Measurements from ENCODE around the gene NINL. TPM values are rescaled to one million over a fixed set of nuclear protein-coding genes. Genes with fewer than 3 reads are reported as not detected.

Gene NINL
- total and polyA plus RNA-seq, 2 of the 8 experiments (the other 6 are each of a cell fraction or from before 2014, with no cell fraction given) = 15.3 to 30.0 TPM

- CTCF ChIA-PET (ENCODE audit: partially characterized antibody) = interaction anchor here (2.8 to 2.9 kb wide), 2 partner anchors 15 to 77 kb away, joined by 7 to 9 read pairs; no protein-coding TSS in a partner anchor
- TF ChIP-seq TBP (IDR thresholded peaks at IDR 0.05; ENCODE audit: low read depth, low read length) (no peak), EGR1 (IDR thresholded peaks at IDR 0.05; ENCODE audit: borderline replicate concordance, low read depth, low read length) (no peak), RAD21 (IDR thresholded peaks at IDR 0.05 in 1 of 2, conservative IDR thresholded peaks at IDR 0.05 in 1 of 2; ENCODE audit: low read depth in 2 of 2, low read length in 2 of 2) (no peak), SUZ12 (IDR thresholded peaks at IDR 0.05; ENCODE audit: low read length) (no peak), POLR2A (IDR thresholded peaks at IDR 0.05; ENCODE audit: control extremely low read depth in 1 of 2, low read depth in 2 of 2, low read length in 2 of 2) (no peak), CBX5 (IDR thresholded peaks at IDR 0.05; ENCODE audit: low read depth, low read length) (no peak), SIX5 (IDR thresholded peaks at IDR 0.05; ENCODE audit: low read depth, low read length) (no peak), KDM4A (IDR thresholded peaks at IDR 0.05; ENCODE audit: low read depth, low read length, severe bottlenecking) (no peak), ZNF274 (IDR thresholded peaks at IDR 0.05; ENCODE audit: borderline replicate concordance, extremely low read depth, low read length) (no peak), CHD1 (IDR thresholded peaks at IDR 0.05; ENCODE audit: low read depth, low read length) (no peak), BCL11A (IDR thresholded peaks at IDR 0.05; ENCODE audit: low read depth in 2 of 2, low read length in 2 of 2) (no peak)
- TF ChIP-seq, protein P1, sequence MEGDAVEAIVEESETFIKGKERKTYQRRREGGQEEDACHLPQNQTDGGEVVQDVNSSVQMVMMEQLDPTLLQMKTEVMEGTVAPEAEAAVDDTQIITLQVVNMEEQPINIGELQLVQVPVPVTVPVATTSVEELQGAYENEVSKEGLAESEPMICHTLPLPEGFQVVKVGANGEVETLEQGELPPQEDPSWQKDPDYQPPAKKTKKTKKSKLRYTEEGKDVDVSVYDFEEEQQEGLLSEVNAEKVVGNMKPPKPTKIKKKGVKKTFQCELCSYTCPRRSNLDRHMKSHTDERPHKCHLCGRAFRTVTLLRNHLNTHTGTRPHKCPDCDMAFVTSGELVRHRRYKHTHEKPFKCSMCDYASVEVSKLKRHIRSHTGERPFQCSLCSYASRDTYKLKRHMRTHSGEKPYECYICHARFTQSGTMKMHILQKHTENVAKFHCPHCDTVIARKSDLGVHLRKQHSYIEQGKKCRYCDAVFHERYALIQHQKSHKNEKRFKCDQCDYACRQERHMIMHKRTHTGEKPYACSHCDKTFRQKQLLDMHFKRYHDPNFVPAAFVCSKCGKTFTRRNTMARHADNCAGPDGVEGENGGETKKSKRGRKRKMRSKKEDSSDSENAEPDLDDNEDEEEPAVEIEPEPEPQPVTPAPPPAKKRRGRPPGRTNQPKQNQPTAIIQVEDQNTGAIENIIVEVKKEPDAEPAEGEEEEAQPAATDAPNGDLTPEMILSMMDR (IDR thresholded peaks at IDR 0.05; ENCODE audit: control extremely low read depth in 1 of 3, insufficient read depth in 1 of 3, low read depth in 1 of 3, low read length in 3 of 3) = no peak
Measured at GRCh38 chr20:25547063-25547462, 38.3 kb downstream of the NINL start.

More at GRCh38 chr20:25547063-25547462, 38.3 kb downstream of the NINL start:
- no peaks in the 10 kb centered on the region for H3K23me2 ChIP-seq (ENCODE audit: low read depth, low read length)
- no peak for DNase-seq (ENCODE audit: low read depth in 1 of 2, low spot score in 2 of 2)
- H2AFZ ChIP-seq (ENCODE audit: low read length) = no peak overlapping the region
- H3K27ac ChIP-seq (ENCODE audit: low read depth, low read length) = no peak overlapping the region
- peaks cover 6 to 24% (median 14%) of the 10 kb centered on the region in 4 experiments for H3K4me1 ChIP-seq (replicated peaks in 1 of 4; ENCODE audit: control insufficient read depth in 3 of 4, insufficient read depth in 4 of 4, low read length in 3 of 4)
- H3K9me3 ChIP-seq (ENCODE audit: insufficient read depth in 2 of 2, low read depth in 1 of 2, low read length in 1 of 2) = no peaks in the 10 kb centered on the region
- no peak overlapping the region for H3K23ac ChIP-seq (ENCODE audit: insufficient read length)
- H2AK5ac ChIP-seq (ENCODE audit: low read depth, low read length) = no peak overlapping the region
- no peaks in the 10 kb centered on the region for H3K36me3 ChIP-seq (ENCODE audit: control insufficient read depth in 2 of 4, insufficient read depth in 4 of 4, low read length in 3 of 4)
- no peak overlapping the region for H4K5ac ChIP-seq (ENCODE audit: insufficient read length, low read depth, low read length)
- H3K4me2 ChIP-seq (ENCODE audit: insufficient read depth in 1 of 2, low read depth in 2 of 2, low read length in 2 of 2) = no peak overlapping the region
- H3K18ac ChIP-seq (ENCODE audit: extremely low read depth, low read length) = no peak overlapping the region
- no peak overlapping the region for H2BK5ac ChIP-seq (ENCODE audit: low read depth, low read length)
- no peak overlapping the region for H4K8ac ChIP-seq (ENCODE audit: extremely low read depth, insufficient read depth, low read length)
- H4K91ac ChIP-seq (replicated peaks; ENCODE audit: insufficient read length, low read length) = no peak overlapping the region
- no peak overlapping the region for H2BK20ac ChIP-seq (ENCODE audit: low read length)
- 93% methylated on average over 4 of the region's 4 CpGs; no CpG with 5 or more reads in 1 of the 2 experiments for WGBS, 2 experiments (ENCODE audit: extremely low coverage in 1 of 2, insufficient coverage in 1 of 2, insufficient read length in 1 of 2, insufficient replicate concordance in 2 of 2, low coverage in 1 of 2, low lambda C conversion rate in 2 of 2, missing lambda C conversion rate in 1 of 2)
- H3K79me1 ChIP-seq (ENCODE audit: low read depth, low read length) = peaks cover 10% of the 10 kb centered on the region
- H2BK120ac ChIP-seq (replicated peaks; ENCODE audit: low read depth, low read length) = no peak overlapping the region
- H3K79me2 ChIP-seq (ENCODE audit: control insufficient read depth in 1 of 2, insufficient read depth in 2 of 2, low read length in 2 of 2) = peaks cover 0 to 57% of the 10 kb centered on the region in 2 experiments; a peak in 3 of 4 replicates
- no peak overlapping the region for H3K9ac ChIP-seq (replicated peaks in 1 of 4; ENCODE audit: extremely low read depth in 1 of 4, low read depth in 3 of 4, low read length in 3 of 4)
- H2BK12ac ChIP-seq (ENCODE audit: low read depth, low read length) = no peak overlapping the region
- POLR2A ChIA-PET (ENCODE audit: partially characterized antibody) = interaction anchor here (0.8 to 1.2 kb wide), 3 partner anchors 10 to 38 kb away, joined by 3 to 5 read pairs (median 3); partner anchors contain the start of gene NINL
- H3K4ac ChIP-seq (replicated peaks; ENCODE audit: insufficient read length, low read depth, low read length) = no peak overlapping the region
- no peak overlapping the region for H3K56ac ChIP-seq (replicated peaks; ENCODE audit: insufficient read length, low read depth, low read length)
- H3K27me3 ChIP-seq (replicated peaks in 1 of 4; ENCODE audit: control insufficient read depth in 3 of 4, extremely low read depth in 1 of 4, insufficient read depth in 3 of 4, low read length in 3 of 4) = no peaks in the 10 kb centered on the region
- H3K14ac ChIP-seq (ENCODE audit: insufficient read length) = no peak overlapping the region
- H2BK15ac ChIP-seq (ENCODE audit: low read length) = no peak overlapping the region
- H4K20me1 ChIP-seq (replicated peaks in 1 of 2; ENCODE audit: control insufficient read depth in 1 of 2, insufficient read depth in 2 of 2, low read length in 2 of 2) = peaks cover 3 to 19% of the 10 kb centered on the region in 2 experiments
- no peak overlapping the region for H3K4me3 ChIP-seq (ENCODE audit: extremely low read depth in 1 of 4, insufficient read depth in 2 of 4, low read depth in 3 of 4, low read length in 4 of 4)
- FAIRE-seq = no peak
